Measurements from ENCODE around the gene CCNY. TPM values are rescaled to one million over a fixed set of nuclear protein-coding genes. Genes with fewer than 3 reads are reported as not detected.

The CCNY gene
- total and polyA plus RNA-seq, 2 donors (not counting 1 experiment from before 2014, with no cell fraction given), result 34.1 to 64.9 TPM

DNA sequence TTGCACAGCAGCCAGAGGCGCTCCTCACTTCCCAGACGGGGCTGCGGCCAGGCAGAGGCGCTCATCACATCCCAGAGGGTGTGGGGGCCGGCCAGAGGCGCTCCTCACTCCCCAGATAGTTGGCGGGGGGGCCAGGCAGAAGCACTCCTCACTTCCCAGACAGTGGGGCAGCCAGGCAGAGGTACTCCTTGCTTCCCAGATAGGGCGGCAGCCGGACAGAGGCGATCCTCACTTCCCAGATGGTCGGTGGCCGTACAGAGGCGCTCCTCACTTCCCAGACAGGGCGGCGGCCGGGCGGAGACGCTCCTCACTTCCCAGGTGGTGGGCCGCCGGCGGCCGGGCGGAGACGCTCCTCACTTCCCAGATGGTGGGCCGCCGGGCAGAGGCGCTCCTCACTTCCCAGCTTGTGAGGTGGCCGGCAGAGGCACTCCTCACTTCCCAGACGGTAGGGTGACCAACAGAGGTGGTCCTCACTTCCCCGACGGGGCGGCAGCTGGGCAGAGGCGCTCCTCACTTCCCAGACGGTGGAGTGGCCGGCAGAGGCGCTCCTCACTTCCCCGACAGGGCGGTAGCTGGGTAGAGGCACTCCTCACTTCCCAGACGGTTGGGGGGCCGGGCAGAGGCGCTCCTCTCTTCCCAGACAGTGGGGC lies 26.5 kb downstream of the CCNY start:
- Histone ChIP-seq H3K36me3 (replicated peaks in 1 of 2; ENCODE audit: control extremely low read depth in 1 of 2, control insufficient read depth in 1 of 2, extremely low read depth in 1 of 2, insufficient read depth in 2 of 2, low read length in 1 of 2) (no peaks in the 10 kb centered on the region), H4K20me1 (ENCODE audit: control insufficient read depth, insufficient read depth, low read length, poor library complexity, severe bottlenecking) (peaks cover 83% of the 10 kb centered on the region), H3K9ac (ENCODE audit: low read length) (no peak overlapping the region), H3K4me3 (ENCODE audit: control extremely low read depth in 1 of 5, extremely low read depth in 1 of 5, insufficient read depth in 1 of 5, low read depth in 2 of 5, low read length in 4 of 5) (no peak overlapping the region), H3K27me3 (replicated peaks in 1 of 4; ENCODE audit: control extremely low read depth in 1 of 4, control insufficient read depth in 3 of 4, insufficient read depth in 4 of 4, low read length in 3 of 4) (no peaks in the 10 kb centered on the region), H3K27ac (ENCODE audit: low read length in 2 of 2) (no peak overlapping the region), H3K4me2 (replicated peaks; ENCODE audit: low read depth, low read length, poor library complexity, severe bottlenecking) (no peak overlapping the region), H2AFZ (ENCODE audit: insufficient read depth, low read depth, low read length, poor library complexity, severe bottlenecking) (no peak overlapping the region), H3K79me2 (ENCODE audit: control insufficient read depth, insufficient read depth, low read length) (peaks cover 96% of the 10 kb centered on the region), H3K4me1 (ENCODE audit: control insufficient read depth in 2 of 2, insufficient read depth in 2 of 2, low read length in 2 of 2) (peaks cover 5 to 14% of the 10 kb centered on the region in 2 donors), H3K9me3 (ENCODE audit: control extremely low read depth in 1 of 3, control insufficient read depth in 2 of 3, insufficient read depth in 1 of 3, low read length in 2 of 3) (no peaks in the 10 kb centered on the region)
- DNase-seq (no peak), ATAC-seq (ENCODE audit: low read depth) (no peak)
- 98% methylated on average over 40 of the region's 41 CpGs for WGBS (ENCODE audit: insufficient coverage)
- H3K27me3 Mint-ChIP-seq, result no peaks in the 10 kb centered on the region
- TF ChIP-seq, protein P1, sequence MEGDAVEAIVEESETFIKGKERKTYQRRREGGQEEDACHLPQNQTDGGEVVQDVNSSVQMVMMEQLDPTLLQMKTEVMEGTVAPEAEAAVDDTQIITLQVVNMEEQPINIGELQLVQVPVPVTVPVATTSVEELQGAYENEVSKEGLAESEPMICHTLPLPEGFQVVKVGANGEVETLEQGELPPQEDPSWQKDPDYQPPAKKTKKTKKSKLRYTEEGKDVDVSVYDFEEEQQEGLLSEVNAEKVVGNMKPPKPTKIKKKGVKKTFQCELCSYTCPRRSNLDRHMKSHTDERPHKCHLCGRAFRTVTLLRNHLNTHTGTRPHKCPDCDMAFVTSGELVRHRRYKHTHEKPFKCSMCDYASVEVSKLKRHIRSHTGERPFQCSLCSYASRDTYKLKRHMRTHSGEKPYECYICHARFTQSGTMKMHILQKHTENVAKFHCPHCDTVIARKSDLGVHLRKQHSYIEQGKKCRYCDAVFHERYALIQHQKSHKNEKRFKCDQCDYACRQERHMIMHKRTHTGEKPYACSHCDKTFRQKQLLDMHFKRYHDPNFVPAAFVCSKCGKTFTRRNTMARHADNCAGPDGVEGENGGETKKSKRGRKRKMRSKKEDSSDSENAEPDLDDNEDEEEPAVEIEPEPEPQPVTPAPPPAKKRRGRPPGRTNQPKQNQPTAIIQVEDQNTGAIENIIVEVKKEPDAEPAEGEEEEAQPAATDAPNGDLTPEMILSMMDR (IDR thresholded peaks at IDR 0.05), result no peak
- no peak for TF ChIP-seq EZH2 (IDR thresholded peaks at IDR 0.05; ENCODE audit: borderline replicate concordance, insufficient read depth, low read depth, low read length, poor library complexity, severe bottlenecking)
- no peaks in the 10 kb centered on the region for H3K9me3 Mint-ChIP-seq (ENCODE audit: insufficient read depth)
- ChIA-PET POLR2A (no interaction called here), CTCF (no interaction called here)
- H3K27ac Mint-ChIP-seq, result no peak overlapping the region
- intact Hi-C loops (cut with micrococcal nuclease), result no loop called here
- peaks cover 51% of the 10 kb centered on the region for H3K4me1 Mint-ChIP-seq
- H3K4me3 Mint-ChIP-seq, result no peak overlapping the region

DNA sequence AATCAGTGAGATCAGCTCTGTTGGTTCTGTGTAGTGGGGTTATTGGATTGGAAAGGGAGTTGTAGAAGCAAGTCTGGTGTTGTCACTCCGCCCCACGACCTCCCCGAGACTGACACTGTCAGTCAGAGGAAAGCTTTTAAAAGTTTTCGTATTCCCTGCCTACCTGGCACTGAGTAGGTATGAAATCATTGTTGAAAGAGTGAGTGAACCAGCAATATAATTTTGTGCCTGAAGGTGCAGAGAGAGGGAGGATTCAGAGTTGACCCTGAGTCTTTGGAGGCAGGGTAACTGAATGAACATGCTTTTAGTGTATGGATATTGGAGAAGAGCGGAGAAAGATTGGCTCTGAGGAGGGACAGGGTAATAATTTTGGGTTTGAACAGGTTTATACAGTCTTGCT lies 27.3 kb downstream of the CCNY start:
- CTCF ChIA-PET, result no interaction called here
- Histone ChIP-seq H3K27me3 (replicated peaks in 1 of 4; ENCODE audit: control extremely low read depth in 1 of 4, control insufficient read depth in 3 of 4, insufficient read depth in 4 of 4, low read length in 3 of 4) (no peaks in the 10 kb centered on the region), H3K4me2 (replicated peaks; ENCODE audit: low read depth, low read length, poor library complexity, severe bottlenecking) (no peak overlapping the region), H3K36me3 (replicated peaks in 1 of 2; ENCODE audit: control extremely low read depth in 1 of 2, control insufficient read depth in 1 of 2, extremely low read depth in 1 of 2, insufficient read depth in 2 of 2, low read length in 1 of 2) (no peaks in the 10 kb centered on the region), H2AFZ (ENCODE audit: insufficient read depth, low read depth, low read length, poor library complexity, severe bottlenecking) (no peak overlapping the region), H3K4me1 (ENCODE audit: control insufficient read depth in 2 of 2, insufficient read depth in 2 of 2, low read length in 2 of 2) (peaks cover 7 to 17% of the 10 kb centered on the region in 2 donors), H3K79me2 (ENCODE audit: control insufficient read depth, insufficient read depth, low read length) (peaks cover 96% of the 10 kb centered on the region), H3K27ac (ENCODE audit: low read length in 2 of 2) (no peak overlapping the region), H3K9ac (ENCODE audit: low read length) (no peak overlapping the region), H4K20me1 (ENCODE audit: control insufficient read depth, insufficient read depth, low read length, poor library complexity, severe bottlenecking) (peaks cover 84% of the 10 kb centered on the region), H3K4me3 (ENCODE audit: control extremely low read depth in 1 of 5, extremely low read depth in 1 of 5, insufficient read depth in 1 of 5, low read depth in 2 of 5, low read length in 4 of 5) (no peak overlapping the region), H3K9me3 (ENCODE audit: control extremely low read depth in 1 of 3, control insufficient read depth in 2 of 3, insufficient read depth in 1 of 3, low read length in 2 of 3) (no peaks in the 10 kb centered on the region)
- Mint-ChIP-seq H3K27me3 (no peaks in the 10 kb centered on the region), H3K4me3 (no peak overlapping the region), H3K9me3 (ENCODE audit: insufficient read depth) (no peaks in the 10 kb centered on the region), H3K27ac (no peak overlapping the region), H3K4me1 (peaks cover 52% of the 10 kb centered on the region)
- TF ChIP-seq, protein P1 (IDR thresholded peaks at IDR 0.05), result no peak
- no peak for TF ChIP-seq EZH2 (IDR thresholded peaks at IDR 0.05; ENCODE audit: borderline replicate concordance, insufficient read depth, low read depth, low read length, poor library complexity, severe bottlenecking)
- ATAC-seq (ENCODE audit: low read depth), result no peak
- POLR2A ChIA-PET, result no interaction called here
- DNase-seq, result no peak
- intact Hi-C loops (cut with micrococcal nuclease), result no loop called here
- 100% methylated on average over 5 of the region's 5 CpGs for WGBS (ENCODE audit: insufficient coverage)
